AML-193 (cell line): ENCODE data around the gene GADD45A.

Source experiments
- DNase-seq, 2 experiments: peaks; one replicate each; lab custom pipeline; 2025; lab: John Stamatoyannopoulos, UW

GADD45A gene

DNA sequence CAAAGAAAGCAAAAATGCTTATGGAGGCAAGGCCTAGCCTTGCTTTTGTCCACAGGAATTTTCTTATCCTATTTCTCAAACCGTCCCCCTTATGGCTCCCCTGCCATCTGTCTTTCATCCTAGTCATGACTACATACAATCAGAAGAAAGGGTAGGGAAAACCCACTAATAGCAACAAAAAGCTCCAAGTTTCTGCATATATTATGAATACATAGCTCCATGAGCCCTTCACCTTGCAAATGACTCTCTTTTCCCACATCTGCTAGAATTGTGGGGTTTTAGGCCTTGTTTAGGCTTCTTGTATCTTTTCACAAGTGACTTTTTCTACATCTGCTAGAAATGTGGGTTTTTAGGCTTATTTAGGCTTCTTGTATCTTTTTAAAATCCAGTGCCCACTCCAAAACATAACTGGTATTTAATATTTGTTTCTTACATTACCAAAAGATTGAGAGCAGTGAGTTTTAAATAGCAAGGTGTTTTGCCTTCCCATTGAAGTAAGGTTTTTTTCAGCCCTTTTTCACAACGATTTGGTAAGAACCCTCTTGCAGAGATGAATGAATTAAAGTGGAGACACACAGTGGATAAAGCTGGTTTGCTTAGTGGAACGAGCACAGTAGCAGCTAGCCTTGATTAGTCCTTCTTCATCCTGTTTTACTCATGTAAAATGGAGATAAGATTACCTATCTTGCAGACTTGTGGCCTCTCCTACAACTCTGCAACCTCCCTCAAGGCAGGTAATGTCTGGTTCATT lies 4.4 kb downstream of the GADD45A start:
- DNase-seq, result no peak

DNA sequence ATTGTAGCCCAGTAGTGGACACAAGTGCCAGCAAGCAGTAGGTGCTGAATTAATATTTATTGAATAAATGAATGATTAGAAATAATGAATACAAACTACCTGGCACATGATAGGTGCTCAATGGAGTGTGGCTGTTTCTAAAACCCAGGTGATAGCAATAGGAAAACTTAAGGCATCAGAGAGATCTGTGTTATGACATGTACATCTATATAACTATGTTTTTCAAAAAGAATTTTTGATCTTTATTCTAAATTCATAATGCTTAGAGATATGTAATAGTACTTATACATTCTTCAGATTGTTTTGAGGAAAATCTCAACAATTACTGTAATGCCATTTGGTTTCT lies 5.0 kb downstream of the GADD45A start:
- DNase-seq, result no peak

- no peak for DNase-seq
Measured at GRCh38 chr1:67690411-67690810, 5.4 kb downstream of the GADD45A start.

GRCh38 chr1:67691712-67692111 lies 6.7 kb downstream of the GADD45A start:
- no peak for DNase-seq

- no peak for DNase-seq
Measured at GRCh38 chr1:67695963-67696362, 11.0 kb downstream of the GADD45A start.

DNA sequence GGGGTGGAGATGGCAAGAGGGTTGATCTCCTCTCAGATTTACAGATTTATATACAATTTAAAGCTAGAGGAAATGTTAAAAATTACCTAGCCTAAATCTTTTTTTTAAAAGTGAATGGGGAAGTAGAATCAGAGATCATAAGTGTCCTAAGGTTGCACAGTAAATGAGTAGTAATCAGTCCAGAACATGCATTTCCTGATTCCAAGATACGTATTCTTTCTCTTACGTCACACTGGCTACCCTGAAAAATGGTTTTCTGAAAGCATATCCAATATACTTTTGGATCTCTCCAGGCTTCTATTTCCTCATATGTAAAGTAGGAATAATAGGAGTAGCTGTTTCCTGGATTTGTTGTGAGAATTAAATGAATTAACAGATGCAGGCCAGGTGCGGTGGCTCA lies 11.7 kb downstream of the GADD45A start:
- no peak for DNase-seq

DNA sequence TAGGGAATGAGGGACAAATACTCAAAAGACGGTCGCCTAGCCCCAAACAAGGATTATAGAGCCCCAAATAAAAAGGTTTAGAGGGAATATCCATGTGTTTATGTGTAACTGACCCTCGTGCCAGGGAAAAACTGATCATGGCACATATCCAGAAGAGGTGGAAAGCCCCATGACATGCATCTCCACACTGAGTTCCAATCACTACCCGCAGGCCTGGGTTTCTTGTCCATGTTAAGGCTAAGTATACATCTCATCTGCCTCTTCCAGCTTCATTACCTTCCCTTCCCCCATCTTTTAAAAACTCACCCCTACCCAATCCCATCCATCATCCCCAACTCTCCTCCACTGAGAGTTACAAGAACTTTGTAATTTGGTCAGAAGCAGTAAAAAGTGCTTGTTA lies 15.2 kb downstream of the GADD45A start:
- DNase-seq, result no peak

DNA sequence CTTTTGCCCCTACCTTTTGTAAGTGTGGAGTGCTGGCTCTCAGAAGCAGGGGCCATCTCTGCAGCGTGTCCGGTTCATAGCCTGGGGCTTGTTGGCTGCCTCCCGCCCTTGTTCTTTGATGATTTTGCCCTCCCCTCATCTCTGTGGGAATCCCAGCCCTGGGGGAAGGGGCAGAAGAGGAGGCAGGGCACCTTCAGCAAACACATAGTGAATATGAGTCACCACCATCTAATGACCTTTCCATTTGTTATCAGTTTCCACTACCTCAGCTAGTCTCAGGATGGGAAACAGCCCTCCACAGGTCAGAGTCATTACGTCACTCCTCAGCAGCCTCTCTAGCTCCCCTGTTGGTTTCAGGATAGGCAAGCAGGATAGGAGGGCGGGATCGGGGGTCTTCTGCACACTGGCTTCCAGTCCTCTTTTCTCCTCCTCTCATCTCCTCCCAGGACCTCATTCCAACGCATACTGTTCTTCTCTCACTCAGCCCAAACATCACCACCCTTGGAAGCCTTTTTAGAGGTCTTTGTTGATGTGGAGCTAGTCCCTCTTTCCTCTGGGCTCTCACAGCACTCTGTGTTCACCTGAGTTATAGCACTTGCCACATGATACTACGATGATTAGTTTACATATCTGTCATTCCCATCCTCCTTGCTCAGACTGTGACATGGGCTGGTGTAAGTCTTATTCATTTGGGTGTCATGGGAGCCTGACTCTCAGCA lies 15.8 kb downstream of the GADD45A start:
- DNase-seq, result no peak

- DNase-seq, result no peak
Measured at GRCh38 chr1:67701876-67702275, 16.9 kb downstream of the GADD45A start.

DNA sequence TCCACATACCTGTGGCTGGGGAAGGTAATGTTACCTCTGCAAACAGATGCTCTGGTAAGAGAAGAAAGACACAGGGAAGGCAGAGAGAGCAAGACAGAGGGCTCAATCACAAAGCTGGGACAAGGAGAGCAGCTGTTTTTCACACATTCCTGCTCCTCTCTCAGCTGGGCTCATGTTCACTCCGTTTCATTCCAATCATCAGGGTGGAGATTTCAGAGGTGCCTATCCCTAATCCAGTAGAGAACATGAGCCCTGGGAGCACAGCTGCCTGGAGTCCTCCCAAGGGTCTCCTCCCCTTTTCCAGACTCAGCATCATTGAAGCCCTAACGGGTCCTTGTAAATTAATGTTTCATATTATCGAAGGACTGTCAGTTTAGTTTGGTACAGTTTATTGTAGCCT lies 19.4 kb downstream of the GADD45A start:
- no peak for DNase-seq

- DNase-seq, result no peak
Measured at GRCh38 chr1:67705735-67706453, 20.9 kb downstream of the GADD45A start.

DNA sequence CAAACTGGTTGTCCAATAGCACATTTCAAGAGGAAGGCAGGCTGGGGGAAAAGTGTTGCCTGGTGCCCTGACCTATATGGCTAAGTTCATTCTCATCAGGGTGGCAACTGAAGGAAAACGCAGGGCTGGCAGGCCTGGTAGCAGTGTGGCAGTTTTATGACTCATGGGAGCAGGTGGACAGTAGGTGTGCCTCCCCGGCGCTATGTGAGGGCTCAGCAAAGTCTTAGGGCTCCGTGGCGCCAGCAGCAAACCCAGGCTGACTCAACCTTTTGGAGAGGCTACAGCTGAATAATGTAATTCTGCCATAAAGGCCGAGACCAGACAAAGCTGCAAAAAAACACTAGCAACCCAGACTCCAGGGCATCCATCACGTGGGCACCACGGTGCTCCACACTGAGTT lies 23.6 kb downstream of the GADD45A start:
- DNase-seq, result no peak

DNA sequence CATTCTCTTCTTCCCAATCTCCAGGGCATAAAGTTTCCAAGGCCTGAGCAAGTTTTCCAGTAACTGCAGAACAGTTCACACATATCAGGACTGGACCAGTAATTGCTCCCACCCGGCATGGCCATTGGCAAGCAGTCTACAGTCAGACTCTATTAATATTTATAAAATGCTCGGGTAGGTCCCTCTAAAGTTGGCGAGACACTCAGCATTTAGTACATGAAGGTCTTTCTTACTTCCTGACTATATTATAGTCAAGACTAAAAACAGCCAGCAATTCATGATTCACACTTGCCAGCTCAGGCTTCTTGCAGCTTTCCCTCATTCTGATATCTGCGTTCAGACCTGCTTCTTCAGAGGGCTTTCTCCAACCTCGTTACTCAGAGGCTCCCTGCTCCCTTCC lies 25.4 kb downstream of the GADD45A start:
- DNase-seq, result no peak

DNA sequence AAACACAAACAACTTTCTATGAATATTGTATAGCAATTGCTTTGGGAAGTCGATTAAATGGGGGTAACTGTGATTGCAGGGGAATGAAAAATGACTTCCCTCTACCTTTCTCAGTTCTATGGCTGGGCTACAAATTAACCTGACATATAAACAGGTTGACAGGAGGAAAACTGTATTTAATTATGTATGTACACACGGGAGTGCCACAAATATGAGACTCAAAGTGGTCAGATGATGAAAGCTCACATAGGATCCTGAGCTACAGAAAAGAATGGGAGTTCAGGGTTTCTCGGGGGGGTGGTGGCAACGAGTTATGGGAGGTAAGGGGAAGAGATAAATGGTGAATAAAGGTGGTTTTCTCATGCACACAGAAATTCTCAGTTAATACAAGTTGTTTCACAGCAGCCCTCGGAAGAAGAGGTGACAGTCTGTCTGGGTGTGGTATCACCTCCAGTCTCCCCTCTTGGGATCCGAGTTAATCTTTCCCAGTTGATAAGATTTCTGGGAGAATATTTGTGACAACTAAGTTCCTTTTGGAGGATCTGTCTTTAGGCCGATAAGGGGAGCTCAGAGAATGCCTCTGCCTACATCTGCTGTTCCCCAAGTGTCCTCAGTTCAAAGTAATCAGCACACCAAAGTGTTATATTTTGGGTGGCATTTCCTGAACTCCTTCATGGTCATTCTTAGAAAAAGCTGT lies 26.3 kb downstream of the GADD45A start:
- DNase-seq, result no peak

DNA sequence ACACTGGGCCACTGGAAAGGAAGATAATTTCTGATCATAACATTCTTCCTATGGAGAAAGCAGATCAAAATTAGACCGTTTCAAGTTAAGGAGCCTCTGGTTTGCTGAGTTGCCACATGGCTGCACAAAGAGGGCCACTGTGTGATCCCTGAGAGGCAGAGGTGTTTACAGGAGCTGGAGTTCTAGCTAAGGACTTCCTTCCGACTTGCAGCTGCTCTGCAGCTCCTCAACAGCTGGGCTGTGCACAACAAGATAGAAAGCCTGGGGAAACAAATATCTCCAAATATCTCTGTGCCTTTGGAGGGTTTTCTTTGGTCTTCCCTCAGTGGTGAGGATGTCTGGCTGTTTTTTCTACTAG lies 26.8 kb downstream of the GADD45A start:
- no peak for DNase-seq

- DNase-seq, result no peak
Measured at GRCh38 chr1:67713057-67713846, 28.3 kb downstream of the GADD45A start.

DNA sequence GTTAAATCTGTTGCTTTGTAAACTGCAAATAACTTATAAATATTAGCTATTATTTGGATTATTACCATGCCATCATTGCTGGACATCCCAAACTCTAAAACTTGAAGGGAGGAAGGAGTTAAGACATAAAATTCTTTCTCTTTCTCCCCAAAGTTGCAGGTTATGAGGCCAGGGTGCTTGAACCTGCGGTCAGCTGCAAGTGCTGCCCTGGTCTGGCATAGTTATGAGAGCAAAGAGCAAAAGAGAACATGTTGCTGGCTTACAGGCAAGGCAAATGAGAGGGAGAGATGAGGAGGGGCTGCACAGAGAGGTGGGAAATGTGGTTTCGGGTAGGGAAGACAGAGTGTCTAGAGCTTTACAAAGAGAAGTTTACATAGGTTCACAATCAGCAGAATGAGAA lies 30.8 kb downstream of the GADD45A start:
- DNase-seq, result no peak

- DNase-seq, result no peak
Measured at GRCh38 chr1:67716800-67717199, 31.8 kb downstream of the GADD45A start.

- DNase-seq, result no peak
Measured at GRCh38 chr1:67717876-67718275, 32.9 kb downstream of the GADD45A start.

DNA sequence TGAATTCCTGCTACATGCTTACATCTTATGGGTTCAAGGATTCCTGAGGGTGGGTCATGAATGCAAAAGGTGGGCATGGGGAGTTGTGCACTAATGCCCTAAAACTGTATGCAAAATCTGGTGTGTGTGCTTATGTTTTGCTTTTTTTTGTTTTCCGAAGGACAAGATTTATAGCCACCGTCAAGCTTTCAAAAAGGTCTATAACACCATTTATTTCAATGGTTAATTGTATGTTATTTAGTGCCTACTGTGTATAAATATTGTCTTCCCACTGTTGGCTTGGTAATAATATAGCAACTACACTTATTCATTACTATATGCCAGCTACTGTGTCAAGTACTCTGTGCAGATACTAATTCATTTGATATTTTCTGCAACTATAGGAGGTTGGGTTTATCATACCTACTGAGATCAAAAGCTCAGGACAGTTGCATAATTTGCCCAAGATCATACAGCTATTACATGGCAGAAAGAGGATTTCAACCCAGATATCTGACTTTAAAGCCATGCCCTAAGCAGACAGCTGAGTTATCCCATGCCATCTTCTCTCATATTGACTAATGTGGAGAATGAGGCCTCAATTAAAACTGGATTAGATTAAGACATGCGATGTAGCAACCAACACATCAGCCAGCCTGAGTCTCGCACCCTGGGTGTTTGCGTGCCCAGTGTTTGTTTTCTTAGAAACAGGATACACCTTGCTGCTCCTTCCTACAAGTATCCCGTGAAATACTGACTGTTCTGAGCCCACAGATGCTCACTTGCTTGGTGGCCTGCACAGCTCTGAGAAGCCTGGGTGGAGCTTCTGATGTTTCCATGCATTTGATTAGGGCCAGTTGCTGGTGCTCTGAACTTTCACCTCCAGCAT lies 34.6 kb downstream of the GADD45A start:
- DNase-seq, result no peak

DNA sequence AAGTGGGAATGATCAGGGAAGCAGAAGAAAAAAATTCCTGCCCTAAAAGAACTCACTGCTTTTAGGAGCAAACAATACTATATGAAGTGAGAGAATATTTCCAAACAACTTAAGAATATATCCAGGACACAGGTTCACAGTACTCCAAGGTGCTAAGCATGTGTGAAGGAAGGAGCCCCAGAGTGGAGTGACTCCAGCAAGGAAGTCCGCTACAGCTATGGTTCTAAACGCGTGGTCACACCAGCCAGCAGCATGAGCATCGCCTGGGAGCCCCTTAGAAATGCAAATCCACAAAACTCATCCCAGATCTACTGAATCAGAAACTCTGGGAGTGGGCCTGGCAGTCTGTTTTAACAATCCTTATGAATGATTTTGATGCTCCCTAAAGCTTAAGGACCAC lies 36.1 kb downstream of the GADD45A start:
- DNase-seq, result no peak
